ENCODE results near the gene CCNL2.

Gene CCNL2

DNA sequence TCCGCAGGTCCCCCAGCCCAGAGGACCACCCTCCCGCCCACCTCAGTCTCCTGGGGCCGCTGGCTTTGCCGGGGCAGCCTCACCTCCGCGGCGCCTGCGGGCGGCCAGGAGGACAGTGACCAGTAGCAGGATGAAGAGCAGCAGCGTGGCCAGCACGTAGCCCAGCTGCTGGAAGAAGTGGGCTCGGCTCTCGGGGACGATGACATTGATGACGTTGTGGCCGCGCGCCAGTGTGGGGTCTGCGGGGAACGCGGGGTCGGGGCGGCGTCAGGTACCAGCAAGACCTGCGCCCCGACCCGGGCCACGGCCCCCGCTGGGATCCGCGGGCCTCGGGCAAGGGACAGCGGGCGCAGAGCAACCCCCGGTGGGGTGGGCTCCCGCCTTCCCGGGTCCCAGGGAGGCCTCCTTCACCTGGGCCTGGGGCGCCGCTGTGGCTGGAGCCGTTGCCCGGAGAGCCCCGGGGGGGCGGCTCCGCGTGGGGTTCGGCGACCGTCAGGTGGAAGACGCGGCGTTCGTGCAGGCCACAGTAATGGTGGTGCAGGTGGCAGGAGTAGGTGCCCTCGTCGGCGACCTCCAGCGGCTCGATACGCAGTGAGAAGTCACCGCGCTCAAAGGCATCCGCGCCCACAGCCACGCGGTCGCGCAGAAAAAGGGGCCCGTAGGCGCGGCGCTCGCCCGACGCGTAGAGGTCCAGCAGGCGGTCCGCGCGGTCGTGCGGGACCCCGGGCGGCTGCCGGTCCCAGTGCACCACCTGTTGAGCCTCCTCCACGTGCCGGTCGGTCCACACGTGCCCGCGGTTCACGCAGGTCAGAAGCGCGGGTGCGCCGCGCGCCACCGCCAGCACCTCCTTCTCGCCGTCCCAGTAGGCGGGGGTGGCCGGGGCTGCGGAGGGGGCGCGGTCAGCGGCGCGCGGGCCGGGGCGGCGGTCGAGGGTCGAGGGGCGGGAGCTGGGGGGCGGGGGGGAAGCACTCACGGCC is 44.6 kb downstream of the CCNL2 start:
- no peak for DNase-seq

GRCh38 chr1:1353389-1354151 is 45.6 kb downstream of the CCNL2 start:
- no peak for DNase-seq

- DNase-seq, result no peak
These were observed 46.2 kb downstream of the CCNL2 start for GRCh38 chr1:1352786-1353388.

GRCh38 chr1:1351511-1352427 is 47.4 kb downstream of the CCNL2 start:
- DNase-seq, result no peak

DNA sequence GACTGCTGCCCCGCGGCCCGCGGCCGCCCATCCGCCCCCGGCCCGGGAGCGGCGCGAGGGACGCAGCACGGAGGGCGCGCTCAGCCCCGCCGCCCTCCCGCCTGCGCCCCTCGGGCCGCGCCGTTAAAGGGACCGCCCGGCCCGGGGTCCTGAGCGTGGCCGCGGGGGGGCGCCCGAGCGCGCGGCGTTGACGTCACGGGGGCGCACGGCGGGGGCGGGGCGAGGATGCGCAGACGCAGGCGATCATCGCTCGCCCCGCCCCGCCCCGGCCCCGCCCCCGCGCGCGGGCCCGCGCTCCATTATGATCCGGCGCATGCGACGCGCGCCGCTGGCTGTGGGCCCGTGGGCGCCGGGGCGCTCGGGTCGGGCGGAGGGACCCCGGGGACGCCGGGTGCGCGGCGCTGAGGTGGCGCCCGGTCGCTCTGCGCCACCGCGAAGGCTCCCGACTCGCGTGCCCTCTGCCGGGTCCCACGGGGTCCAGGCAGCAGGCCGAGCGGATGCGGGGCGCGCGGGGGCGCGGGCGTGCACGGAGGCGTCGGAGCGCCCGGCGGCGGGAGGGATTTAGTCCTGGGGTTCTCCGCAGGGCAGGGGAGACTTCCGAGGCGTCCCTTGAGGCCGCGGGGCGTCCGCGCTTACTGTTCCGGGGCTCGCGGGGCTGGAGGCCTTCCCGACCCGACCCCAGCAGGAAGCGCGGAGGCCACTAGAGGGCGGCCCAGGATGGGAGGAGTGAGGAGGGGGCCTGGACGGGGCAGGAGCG is 49.7 kb downstream of the CCNL2 start, which contains the start of gene DVL1:
TSS of gene DVL1 (minus strand) at position 163 of the 757 bp plus-strand sequence. CDS start 353 bp downstream, outside the sequence.
- DNase-seq, result peak; percentile 80

DNA sequence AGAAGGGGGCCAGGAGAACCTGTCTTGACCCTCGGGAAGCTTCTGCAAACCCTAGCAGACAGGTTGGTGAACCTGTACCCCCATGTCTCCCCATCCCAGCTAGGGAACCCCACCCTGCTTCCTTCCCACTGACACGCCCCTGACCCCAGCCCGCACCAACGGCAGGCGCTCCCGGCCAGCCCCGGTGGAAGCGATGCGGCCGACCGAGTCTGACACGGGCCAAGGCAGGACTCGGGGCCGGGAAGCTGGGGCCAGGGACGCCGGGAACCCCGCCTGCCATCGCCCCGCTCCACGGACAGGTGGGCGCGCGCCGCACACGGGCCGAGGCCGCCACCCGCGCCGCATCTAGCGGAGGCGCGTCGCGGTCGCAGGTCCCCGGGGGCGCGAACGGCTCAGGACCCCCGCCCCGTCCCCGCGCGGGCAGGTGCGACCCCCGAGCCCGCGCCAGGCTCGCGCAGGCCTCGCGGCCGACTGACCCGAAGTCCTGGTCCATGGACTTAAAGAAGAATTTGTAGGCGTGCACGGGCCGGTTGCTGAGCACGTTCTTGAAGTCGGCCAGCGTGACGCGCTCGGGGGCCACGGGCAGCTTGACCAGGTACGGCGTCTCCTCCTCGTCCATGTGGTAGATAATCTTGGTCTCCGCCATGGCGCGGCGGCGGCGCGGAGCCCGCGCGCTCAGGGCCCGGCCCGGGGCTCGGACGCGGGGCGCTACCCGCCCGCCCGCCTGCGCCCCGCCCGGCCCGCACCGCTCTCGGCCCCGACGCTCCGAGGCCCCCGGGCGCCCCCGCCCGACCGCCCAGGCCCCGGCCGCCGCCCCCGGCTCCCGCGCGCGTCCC is 50.5 kb downstream of the CCNL2 start:
- DNase-seq, result peak; percentile 34

- no peak for DNase-seq
These were observed 51.3 kb downstream of the CCNL2 start for GRCh38 chr1:1347663-1348419.

- DNase-seq, result no peak
These were observed 52.0 kb downstream of the CCNL2 start for GRCh38 chr1:1347026-1347595.

DNA sequence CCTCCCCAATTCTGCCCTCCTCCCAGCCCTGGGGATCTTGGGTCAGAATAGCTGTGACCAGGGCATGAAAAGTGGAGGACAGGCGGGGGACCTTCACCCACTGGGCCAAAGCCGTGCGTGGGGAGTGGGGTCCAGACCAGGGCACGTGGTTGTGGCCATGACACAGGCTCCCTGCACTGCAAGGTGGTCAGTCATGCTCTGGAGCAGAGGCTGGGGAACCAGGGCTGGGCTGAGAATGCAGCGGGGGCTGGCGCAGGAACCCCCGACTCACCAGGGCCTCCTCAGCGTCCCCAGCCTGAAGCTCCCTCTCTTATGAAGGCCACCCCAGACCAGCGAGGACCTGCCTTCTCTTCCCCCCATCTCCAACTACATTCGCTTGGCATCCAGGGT is 52.6 kb downstream of the CCNL2 start:
- DNase-seq, result no peak

GRCh38 chr1:1345860-1346500 is 53.2 kb downstream of the CCNL2 start:
- no peak for DNase-seq

DNA sequence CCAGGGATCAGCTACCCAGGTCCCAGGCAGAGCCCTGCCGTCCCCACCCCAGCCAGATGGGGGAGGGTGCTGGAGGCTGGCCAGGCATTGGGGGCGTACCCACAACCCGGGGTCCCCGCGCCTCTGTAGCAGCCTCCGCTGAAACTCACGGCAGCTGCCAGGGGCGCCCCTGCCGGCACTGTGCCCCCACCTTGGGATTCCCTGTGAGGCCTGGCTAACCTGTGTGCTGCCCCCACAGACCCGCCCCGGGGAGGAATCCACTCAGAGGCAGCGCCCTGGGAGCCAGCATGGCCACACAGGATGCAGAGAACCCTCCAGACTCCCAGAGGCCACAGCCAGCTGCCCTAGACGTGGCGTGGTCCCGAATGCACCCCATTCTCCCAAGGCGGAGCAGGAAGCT is 53.8 kb downstream of the CCNL2 start:
- DNase-seq, result no peak

- DNase-seq, result no peak
These were observed 54.3 kb downstream of the CCNL2 start for GRCh38 chr1:1344655-1345361.

DNA sequence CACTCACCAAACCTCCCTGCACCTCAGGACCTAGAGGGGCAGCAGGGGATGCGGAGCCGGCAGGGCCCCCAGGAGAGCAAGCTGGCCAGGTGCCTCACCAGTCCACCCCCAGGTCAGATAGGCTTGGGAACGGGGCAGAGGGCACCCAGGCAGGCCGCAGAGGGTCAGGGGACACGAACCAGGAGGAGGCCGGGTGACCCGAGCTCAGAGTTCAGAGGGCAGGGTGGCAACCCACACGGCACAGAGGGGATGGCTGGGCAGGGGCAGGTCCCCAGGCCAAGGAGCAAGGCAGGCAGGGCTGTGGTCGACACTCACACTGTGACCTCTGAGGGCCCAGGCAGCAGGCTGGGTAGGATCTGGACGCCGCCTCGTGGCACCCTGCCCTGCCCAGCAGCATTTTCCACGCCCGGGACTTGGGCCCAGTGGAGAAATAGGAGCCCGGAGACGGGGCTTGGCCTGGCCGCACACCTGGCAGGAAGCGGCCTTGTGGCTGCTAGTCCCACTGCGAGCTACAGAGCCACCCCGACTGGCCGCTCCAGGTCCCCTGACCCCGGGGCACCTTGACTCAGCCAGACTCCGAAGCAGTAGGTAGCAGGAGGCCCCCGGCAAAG is 55.2 kb downstream of the CCNL2 start:
- DNase-seq, result no peak

DNA sequence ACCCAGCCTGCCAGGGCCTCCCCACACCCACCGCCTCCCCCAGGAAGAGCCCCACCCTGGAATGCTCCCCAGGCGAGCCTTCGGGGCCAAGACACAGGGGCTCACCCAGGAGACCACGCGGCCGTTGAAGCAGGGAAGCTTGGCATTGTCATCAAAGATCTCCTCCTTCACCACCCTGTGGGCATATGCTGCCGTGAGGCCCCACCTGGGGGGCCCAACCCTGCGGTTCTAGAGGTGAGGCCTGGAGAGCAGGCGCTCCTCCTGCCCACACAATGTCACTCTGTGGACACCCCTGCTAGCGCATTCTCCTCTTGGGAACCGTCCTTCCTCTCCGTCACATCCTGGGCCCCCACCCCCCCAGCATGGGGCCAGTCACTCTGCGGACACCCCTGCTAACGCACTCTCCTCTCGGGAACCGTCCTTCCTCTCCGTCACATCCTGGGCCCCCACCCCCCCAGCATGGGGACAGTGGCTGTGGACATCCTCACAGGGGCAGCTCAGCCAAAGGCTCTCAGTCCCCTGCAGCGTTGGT is 56.5 kb downstream of the CCNL2 start:
- DNase-seq, result no peak

GRCh38 chr1:1342061-1342562 is 57.0 kb downstream of the CCNL2 start:
- DNase-seq, result no peak

DNA sequence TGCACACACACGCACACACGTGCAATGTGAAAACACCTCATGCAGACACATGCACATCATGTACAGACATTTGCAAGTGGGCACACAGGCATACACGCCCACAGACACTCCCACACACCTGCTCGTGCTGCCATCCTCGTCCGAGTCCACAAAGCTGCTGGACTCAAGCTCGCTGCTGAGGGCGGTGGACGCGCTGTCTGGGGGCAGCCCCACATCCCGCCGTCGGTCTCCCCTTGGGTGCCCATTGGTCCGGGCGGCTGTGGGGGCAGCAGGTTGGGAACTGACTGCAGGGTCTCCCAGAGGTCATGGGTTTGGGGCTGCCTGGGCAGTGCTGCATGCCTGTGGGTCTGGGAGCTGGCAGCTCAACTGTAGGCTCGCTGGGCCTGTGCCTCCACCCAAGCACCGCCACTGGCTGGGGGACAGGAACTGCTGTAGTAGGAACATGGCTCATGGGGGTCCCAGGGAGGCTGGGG is 57.5 kb downstream of the CCNL2 start:
- DNase-seq, result no peak
